Inflammatory macrophage treated with lipopolysaccharide for 1 hour (primary cell): Measurements from ENCODE around the gene DDX19B.
"Not testable (repeated sequence)": the region's sequence is repeated elsewhere in the genome, so short reads cannot be mapped to it uniquely, and the experiment has no call there.

Source experiments
- DNase-seq, 2 donors: peaks; one replicate each; pipeline ENCODE4 v3.0.0-alpha.2; 2020 to 2022

DDX19B gene

GRCh38 chr16:70298988-70299938, at the start of gene DDX19B:
Gene DDX19B (plus strand): TSS chr16:70299186. CDS start chr16:70299298, 112 bp downstream.
- DNase-seq, result peak; percentile 71 to 72

- DNase-seq, result not testable (repeated sequence)
These were observed 49.3 kb upstream of the DDX19B start for GRCh38 chr16:70249697-70250096.

- DNase-seq, result peak; percentile 17 to 39
These were observed 48.0 kb upstream of the DDX19B start for GRCh38 chr16:70250748-70251628.

- peak; percentile 89 to 97 for DNase-seq
These were observed 47.2 kb upstream of the DDX19B start, which contains the start of gene EXOSC6 for GRCh38 chr16:70251629-70252354. Gene EXOSC6 (minus strand): TSS chr16:70251940. CDS start chr16:70251900, 40 bp downstream.

- peak in 1 of 2 donors; percentile 4 for DNase-seq
These were observed 46.5 kb upstream of the DDX19B start for GRCh38 chr16:70252355-70252988.

- DNase-seq, result peak; percentile 11 to 62
These were observed 45.5 kb upstream of the DDX19B start for GRCh38 chr16:70253291-70254106.

GRCh38 chr16:70254180-70254964, 44.6 kb upstream of the DDX19B start:
- no peak for DNase-seq

- DNase-seq, result no peak
These were observed 44.1 kb upstream of the DDX19B start for GRCh38 chr16:70254965-70255286.

- no peak for DNase-seq
These were observed 43.4 kb upstream of the DDX19B start for GRCh38 chr16:70255574-70255973.

GRCh38 chr16:70257391-70257790, 41.6 kb upstream of the DDX19B start:
- no peak for DNase-seq

GRCh38 chr16:70258065-70258464, 40.9 kb upstream of the DDX19B start:
- DNase-seq, result no peak

GRCh38 chr16:70258946-70259345, 40.0 kb upstream of the DDX19B start:
- DNase-seq, result no peak

- not testable (repeated sequence) for DNase-seq
These were observed 39.1 kb upstream of the DDX19B start for GRCh38 chr16:70259903-70260302.

GRCh38 chr16:70267516-70267915, 31.5 kb upstream of the DDX19B start:
- peak in 1 of 2 donors; percentile 48 for DNase-seq

- DNase-seq, result not testable (repeated sequence)
These were observed 31.1 kb upstream of the DDX19B start for GRCh38 chr16:70267922-70268321.

- DNase-seq, result no peak
These were observed 29.5 kb upstream of the DDX19B start for GRCh38 chr16:70269471-70269870.

- DNase-seq, result no peak
These were observed 28.8 kb upstream of the DDX19B start for GRCh38 chr16:70270176-70270575.

GRCh38 chr16:70271696-70272095, 27.3 kb upstream of the DDX19B start:
- DNase-seq, result no peak

- DNase-seq, result no peak
These were observed 22.6 kb upstream of the DDX19B start for GRCh38 chr16:70276392-70276791.

GRCh38 chr16:70287304-70287971, 11.5 kb upstream of the DDX19B start:
- DNase-seq, result not testable (repeated sequence)
